Activated CD4-positive, alpha-beta memory T cell treated with anti-CD3 and anti-CD28 coated beads for 36 hours (primary cell): ENCODE results near the gene PSMG1. TPM values are rescaled to one million over a fixed set of nuclear protein-coding genes. Genes with fewer than 3 reads are reported as not detected.

Source experiments
- CTCF ChIA-PET: fragments of 350-600 bp; sonication (Branson Sonifier 250); formaldehyde crosslinking; loops from one replicate; lab custom pipeline; 2021; ENCODE audit warnings: antibody characterized with exemption, inconsistent platforms; lab: Charles Lee
- POLR2A ChIA-PET: fragments of 350-600 bp; sonication (Branson Sonifier 250); formaldehyde crosslinking; loops from one replicate; lab custom pipeline; 2021; ENCODE audit warnings: antibody characterized with exemption; lab: Charles Lee
- DNase-seq: peaks from one replicate; pipeline ENCODE4 v3.0.0-alpha.2; 2020
- H3K27ac Mint-ChIP-seq: one replicate; pipeline ENCODE4 v1.8.0; 2021; ENCODE audit warnings: mixed read lengths
- H3K27me3 Mint-ChIP-seq: one replicate; pipeline ENCODE4 v1.8.0; 2021; ENCODE audit warnings: mixed read lengths
- H3K36me3 Mint-ChIP-seq: one replicate; pipeline ENCODE4 v1.8.0; 2021; ENCODE audit warnings: mixed read lengths
- H3K4me1 Mint-ChIP-seq: one replicate; pipeline ENCODE4 v1.8.0; 2021; ENCODE audit warnings: low read depth, mixed read lengths
- H3K4me3 Mint-ChIP-seq: one replicate; pipeline ENCODE4 v1.8.0; 2021; ENCODE audit warnings: mild to moderate bottlenecking, mixed read lengths
- H3K9me3 Mint-ChIP-seq: one replicate; pipeline ENCODE4 v1.8.0; 2021; ENCODE audit warnings: mixed read lengths
- intact Hi-C: fragments of 100-400 bp; cut with micrococcal nuclease; formaldehyde crosslinking; loops from one replicate; pipeline ENCODE4 v1.15.1; 2023
- total RNA-seq, 2 experiments: library from RNA; stranded (reverse); gene quantifications; one replicate each; pipeline ENCODE4 v1.2.3, GENCODE V29; 2021

Gene PSMG1
- total RNA-seq, 2 experiments from 2014 or later, result 82.3 to 85.9 TPM

- intact Hi-C loops, result no loop called here
- DNase-seq, result no peak
- no peak overlapping the region for H3K4me3 Mint-ChIP-seq
- ChIA-PET POLR2A (no interaction called here), CTCF (no interaction called here)
- H3K27me3 Mint-ChIP-seq, result no peaks in the 10 kb centered on the region
- H3K27ac Mint-ChIP-seq, result peak overlapping the region; percentile 4
- H3K36me3 Mint-ChIP-seq, result peaks cover 10% of the 10 kb centered on the region
- H3K4me1 Mint-ChIP-seq, result peaks cover 63% of the 10 kb centered on the region
- no peaks in the 10 kb centered on the region for H3K9me3 Mint-ChIP-seq
These were observed 3.4 kb upstream of the PSMG1 start for GRCh38 chr21:39186676-39187075.

DNA sequence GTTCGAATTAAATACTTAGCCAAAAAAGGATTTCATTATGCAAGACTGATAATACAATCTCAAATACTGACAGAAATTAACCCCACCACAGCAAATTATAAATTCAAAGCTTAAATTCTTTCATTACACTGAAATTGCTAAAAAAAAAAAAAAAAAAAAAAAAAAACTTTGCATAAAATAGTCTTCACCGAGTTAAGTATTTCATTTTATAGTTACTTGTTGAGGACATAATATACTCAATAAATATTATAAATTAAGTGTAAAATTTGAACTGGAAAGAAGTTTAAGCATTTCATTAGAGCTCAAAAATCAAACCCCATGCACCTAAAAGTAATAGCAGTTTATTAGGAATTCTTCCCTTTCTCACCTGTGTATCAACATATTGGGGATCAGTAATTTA is 1.9 kb upstream of the PSMG1 start:
- H3K27ac Mint-ChIP-seq, result no peak overlapping the region
- intact Hi-C loops, result no loop called here
- H3K27me3 Mint-ChIP-seq, result no peaks in the 10 kb centered on the region
- no peaks in the 10 kb centered on the region for H3K9me3 Mint-ChIP-seq
- peak overlapping the region; percentile 31 for H3K4me3 Mint-ChIP-seq
- peaks cover 16% of the 10 kb centered on the region for H3K36me3 Mint-ChIP-seq
- DNase-seq, result no peak
- peaks cover 65% of the 10 kb centered on the region for H3K4me1 Mint-ChIP-seq
- CTCF ChIA-PET, result interaction anchor here (1.1 kb wide), 1 partner anchor 10 kb away, joined by 3 read pairs; no protein-coding TSS in a partner anchor
- POLR2A ChIA-PET, result interaction anchor here (2.2 kb wide), 1 partner anchor 12 kb away, joined by 6 read pairs; no protein-coding TSS in a partner anchor

DNA sequence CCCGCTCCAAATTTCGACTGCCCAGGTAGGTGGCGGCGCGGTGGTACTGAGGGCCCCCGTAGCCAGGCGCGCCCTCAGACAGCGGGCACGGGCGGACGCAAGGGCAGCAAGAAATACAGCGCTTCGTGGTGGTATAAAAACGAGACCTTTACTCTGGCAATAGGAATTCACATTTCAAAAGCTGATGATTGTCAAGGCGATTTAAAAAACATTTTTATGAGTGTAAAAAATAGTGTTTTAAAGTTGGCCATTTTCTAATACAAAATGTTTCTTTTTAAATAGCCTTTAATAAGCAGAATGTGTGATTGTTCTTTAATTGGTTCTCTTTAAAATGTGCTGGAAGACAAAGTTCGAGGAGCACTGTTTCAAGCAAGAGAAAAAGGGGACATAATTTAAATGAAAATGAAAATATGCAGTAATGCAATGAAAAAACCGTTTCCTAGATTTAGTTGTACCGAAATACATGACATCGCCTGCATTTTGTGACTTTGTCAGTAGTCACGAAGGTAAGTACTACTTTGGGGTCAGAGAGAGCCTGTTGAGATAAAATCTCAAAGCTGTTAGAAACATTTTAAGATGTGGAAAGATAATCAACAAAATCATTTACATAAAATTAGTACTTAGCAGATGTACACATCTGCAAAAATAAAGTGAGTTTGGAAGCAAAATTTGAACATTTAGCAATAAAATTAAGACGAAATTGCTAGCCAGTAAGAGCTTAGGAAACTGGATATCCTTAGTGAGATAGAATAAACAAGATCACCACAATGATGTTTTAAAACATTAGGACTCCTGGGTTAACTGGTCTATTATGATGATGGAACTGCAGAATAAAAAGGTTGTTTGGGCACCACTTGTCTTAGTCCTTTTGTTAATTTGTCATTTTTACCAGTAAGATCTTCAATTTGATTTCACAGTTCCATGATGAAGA is 1.1 kb upstream of the PSMG1 start:
- Mint-ChIP-seq H3K36me3 (peaks cover 23% of the 10 kb centered on the region), H3K27ac (peak overlapping the region; percentile 94), H3K4me1 (peaks cover 64% of the 10 kb centered on the region), H3K4me3 (peak overlapping the region; percentile 98), H3K9me3 (no peaks in the 10 kb centered on the region), H3K27me3 (no peaks in the 10 kb centered on the region)
- DNase-seq, result no peak
- ChIA-PET CTCF (interaction anchor here (0.6 to 1.7 kb wide), 4 partner anchors 10 to 1558 kb away, joined by 3 to 10 read pairs (median 3); no protein-coding TSS in a partner anchor), POLR2A (interaction anchor here (0.7 to 2.2 kb wide), 9 partner anchors 13 to 416 kb away, joined by 3 to 22 read pairs (median 5); partner anchors contain the start of genes BRWD1 and HMGN1)
- intact Hi-C loops, result no loop called here

DNA sequence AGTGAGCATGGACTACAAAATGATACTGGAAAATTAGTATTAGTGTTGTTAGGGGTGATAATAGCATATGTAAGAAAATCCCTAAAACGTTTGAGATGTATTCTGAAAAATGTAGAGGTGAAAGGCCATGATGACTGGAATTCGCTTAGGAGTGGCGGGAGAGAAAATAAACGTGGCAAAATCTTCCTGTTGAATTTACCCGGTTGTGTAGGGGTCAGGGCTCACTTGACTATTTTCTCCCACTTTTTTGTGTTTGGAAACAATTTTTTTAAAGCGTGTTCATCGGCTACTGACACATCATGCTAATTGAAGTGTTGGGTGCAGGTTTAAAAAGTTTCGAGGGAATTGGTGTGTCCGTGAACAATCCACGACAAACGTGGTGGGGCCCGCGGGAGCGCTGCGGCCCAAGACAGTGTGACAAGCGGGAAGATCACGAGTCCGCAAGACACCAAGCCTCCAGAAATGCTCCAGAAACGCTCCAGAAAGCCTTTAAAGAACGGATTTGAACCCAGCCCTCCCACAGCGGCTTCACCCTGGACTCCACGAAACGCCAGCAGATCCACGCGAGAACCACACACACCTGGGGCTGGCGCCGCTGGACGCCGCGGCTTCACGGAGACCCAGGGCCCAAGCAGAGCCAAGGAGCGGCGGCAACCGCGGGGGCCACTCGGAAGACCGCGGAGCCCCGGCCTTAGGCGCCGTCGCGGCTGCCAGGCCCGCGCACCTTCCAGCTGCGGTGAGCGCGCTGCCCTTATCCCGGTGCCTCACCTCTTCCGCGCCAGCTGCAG is 573 bp downstream of the PSMG1 start:
- no peaks in the 10 kb centered on the region for H3K27me3 Mint-ChIP-seq
- intact Hi-C loops, result loop anchor here (1.0 to 2.0 kb wide), 6 partner anchors 130 to 414 kb away; partner anchors contain the start of gene HMGN1
- POLR2A ChIA-PET, result interaction anchor here (0.5 to 2.2 kb wide), 9 partner anchors 14 to 414 kb away, joined by 4 to 22 read pairs (median 6); partner anchors contain the start of genes BRWD1 and HMGN1

DNA sequence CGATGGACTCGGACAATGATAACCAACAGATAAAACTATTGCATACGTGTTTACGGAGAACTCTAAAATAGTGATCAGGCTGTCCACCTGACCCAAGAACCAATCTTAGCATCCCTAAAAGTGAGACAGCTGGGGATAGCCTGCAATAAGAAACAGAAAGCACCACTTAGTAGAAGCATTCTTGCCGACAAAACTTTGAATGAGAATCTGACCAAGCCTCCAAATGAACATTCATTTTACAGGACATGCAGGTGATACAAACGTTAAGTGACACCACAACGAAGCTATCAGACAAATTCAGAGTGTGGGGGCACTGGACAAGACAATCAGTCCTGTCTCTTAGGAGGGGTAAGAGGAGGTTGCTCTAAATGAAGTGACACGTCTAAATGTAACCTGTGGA is 1.2 kb downstream of the PSMG1 start:
- ChIA-PET POLR2A (interaction anchor here (1.8 kb wide), 1 partner anchor 134 kb away, joined by 8 read pairs; no protein-coding TSS in a partner anchor), CTCF (interaction anchor here (1.6 kb wide), 1 partner anchor 267 kb away, joined by 3 read pairs; no protein-coding TSS in a partner anchor)
- DNase-seq, result no peak
- Mint-ChIP-seq H3K4me3 (peak overlapping the region; percentile 98), H3K4me1 (peaks cover 49% of the 10 kb centered on the region), H3K9me3 (no peaks in the 10 kb centered on the region), H3K27me3 (no peaks in the 10 kb centered on the region), H3K36me3 (peaks cover 28% of the 10 kb centered on the region), H3K27ac (peak overlapping the region; percentile 94)
- intact Hi-C loops, result loop anchor here (1.0 to 2.0 kb wide), 2 partner anchors 259 to 375 kb away; no protein-coding TSS in a partner anchor

More for the DNA sequence above, 573 bp downstream of the PSMG1 start:
- H3K36me3 Mint-ChIP-seq, result peaks cover 28% of the 10 kb centered on the region
- peak overlapping the region; percentile 98 for H3K4me3 Mint-ChIP-seq
- CTCF ChIA-PET, result interaction anchor here (0.8 to 1.7 kb wide), 4 partner anchors 164 to 257 kb away, joined by 3 to 10 read pairs (median 3); no protein-coding TSS in a partner anchor
- H3K9me3 Mint-ChIP-seq, result no peaks in the 10 kb centered on the region
- peak; percentile 20 for DNase-seq
- H3K4me1 Mint-ChIP-seq, result peaks cover 56% of the 10 kb centered on the region
- peak overlapping the region; percentile 94 for H3K27ac Mint-ChIP-seq

- intact Hi-C loops, result loop anchor here (2.0 kb wide), 1 partner anchor 265 kb away; no protein-coding TSS in a partner anchor
- peak overlapping the region; percentile 98 for H3K4me3 Mint-ChIP-seq
- no peaks in the 10 kb centered on the region for H3K27me3 Mint-ChIP-seq
- H3K9me3 Mint-ChIP-seq, result no peaks in the 10 kb centered on the region
- peaks cover 31% of the 10 kb centered on the region for H3K36me3 Mint-ChIP-seq
- ChIA-PET POLR2A (interaction anchor here (1.8 kb wide), 1 partner anchor 134 kb away, joined by 8 read pairs; no protein-coding TSS in a partner anchor), CTCF (interaction anchor here (1.3 to 1.6 kb wide), 2 partner anchors 9 to 268 kb away, joined by 3 read pairs; no protein-coding TSS in a partner anchor)
- no peak for DNase-seq
- peaks cover 45% of the 10 kb centered on the region for H3K4me1 Mint-ChIP-seq
- H3K27ac Mint-ChIP-seq, result peak overlapping the region; percentile 51
These were observed 1.9 kb downstream of the PSMG1 start for GRCh38 chr21:39181205-39181818.

GRCh38 chr21:39180429-39181019 is 2.7 kb downstream of the PSMG1 start:
- DNase-seq, result no peak
- intact Hi-C loops, result loop anchor here (2.0 kb wide), 1 partner anchor 266 kb away; no protein-coding TSS in a partner anchor
- CTCF ChIA-PET, result interaction anchor here (1.3 to 1.6 kb wide), 2 partner anchors 10 to 269 kb away, joined by 3 read pairs; no protein-coding TSS in a partner anchor
- Mint-ChIP-seq H3K4me3 (no peak overlapping the region), H3K36me3 (peaks cover 37% of the 10 kb centered on the region), H3K4me1 (peaks cover 50% of the 10 kb centered on the region), H3K27me3 (no peaks in the 10 kb centered on the region), H3K27ac (peak overlapping the region; percentile 51), H3K9me3 (no peaks in the 10 kb centered on the region)
- POLR2A ChIA-PET, result no interaction called here

- no peak for DNase-seq
- intact Hi-C loops, result no loop called here
- ChIA-PET CTCF (no interaction called here), POLR2A (no interaction called here)
- Mint-ChIP-seq H3K36me3 (peaks cover 49% of the 10 kb centered on the region), H3K27me3 (no peaks in the 10 kb centered on the region), H3K27ac (no peak overlapping the region), H3K4me1 (peaks cover 38% of the 10 kb centered on the region), H3K9me3 (no peaks in the 10 kb centered on the region), H3K4me3 (no peak overlapping the region)
These were observed 4.8 kb downstream of the PSMG1 start for GRCh38 chr21:39178421-39178820.

GRCh38 chr21:39176271-39176709 is 7.0 kb downstream of the PSMG1 start:
- Mint-ChIP-seq H3K36me3 (peaks cover 49% of the 10 kb centered on the region), H3K9me3 (no peaks in the 10 kb centered on the region), H3K4me1 (peaks cover 27% of the 10 kb centered on the region), H3K4me3 (no peak overlapping the region), H3K27ac (no peak overlapping the region), H3K27me3 (no peaks in the 10 kb centered on the region)
- CTCF ChIA-PET, result interaction anchor here (1.7 to 2.1 kb wide), 4 partner anchors 27 to 442 kb away, joined by 4 to 7 read pairs (median 5); no protein-coding TSS in a partner anchor
- POLR2A ChIA-PET, result no interaction called here
- intact Hi-C loops, result no loop called here
- DNase-seq, result no peak

GRCh38 chr21:39175665-39176064 is 7.6 kb downstream of the PSMG1 start:
- Mint-ChIP-seq H3K36me3 (peaks cover 51% of the 10 kb centered on the region), H3K27me3 (no peaks in the 10 kb centered on the region), H3K4me1 (peaks cover 24% of the 10 kb centered on the region), H3K4me3 (no peak overlapping the region), H3K27ac (no peak overlapping the region), H3K9me3 (no peaks in the 10 kb centered on the region)
- POLR2A ChIA-PET, result no interaction called here
- intact Hi-C loops, result no loop called here
- no peak for DNase-seq
- CTCF ChIA-PET, result no interaction called here
